Right lobe of liver (tissue), 4 donors: ENCODE results near the gene ETHE1.

Experiments used
- POLR2A ChIP-seq: fragments of 450-650 bp; IDR thresholded peaks from one replicate; pipeline ENCODE4 v1.6.1; 2017; ENCODE audit warnings: antibody characterized with exemption, mild to moderate bottlenecking
- TF ChIP-seq, protein P1 (sequence below), 4 donors: fragments of 200-600 bp in 3 of 4; fragments of 450-650 bp in 1 of 4; IDR thresholded peaks; one replicate each; pipeline versions ENCODE4 v1.5.1 to v1.8.0; 2016 to 2022; ENCODE audit warnings: antibody characterized with exemption in 4 of 4, mild to moderate bottlenecking in 2 of 4
- donor health status: DM: no; HTN: no; CAD: no.
- donor health status: DM: no; HTN: no; CAD: no.
- donor health status: DM: no; HTN: yes; CAD: no.

DNA sequence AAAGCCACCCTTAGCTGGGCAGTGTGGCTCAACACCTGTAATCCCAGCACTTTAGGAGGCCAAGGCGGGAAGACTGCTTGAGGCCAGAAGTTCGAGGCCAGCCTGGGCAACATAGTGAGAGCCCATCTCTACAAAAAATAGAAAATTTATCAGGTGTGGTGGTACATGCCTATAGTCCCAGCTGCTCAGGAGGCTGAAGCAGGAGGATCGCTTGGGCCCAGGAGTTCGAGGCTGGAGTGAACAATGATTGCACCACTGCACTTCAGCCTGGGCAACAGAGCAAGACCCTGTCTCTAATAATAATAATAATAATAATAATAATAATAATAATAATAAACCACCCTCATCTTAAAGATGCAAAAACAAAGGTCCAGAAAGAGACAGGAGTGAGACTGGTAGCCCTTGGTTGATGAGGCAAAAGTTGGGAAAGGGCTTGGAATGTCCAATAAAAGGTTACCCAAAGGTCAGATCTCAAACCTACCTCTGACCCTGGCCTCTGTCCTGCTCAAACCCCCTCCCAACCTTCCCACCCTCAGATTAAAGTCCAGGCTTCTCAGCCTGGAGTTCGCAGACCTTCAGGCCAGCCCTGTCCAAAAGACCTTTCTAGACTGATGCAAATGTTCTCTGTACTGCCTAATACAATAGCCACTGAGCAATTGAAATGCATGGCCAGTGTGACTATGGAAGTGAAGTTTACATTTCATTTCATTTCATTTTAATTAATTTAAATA lies 15.1 kb upstream of the ETHE1 start:
- TF ChIP-seq, protein P1, sequence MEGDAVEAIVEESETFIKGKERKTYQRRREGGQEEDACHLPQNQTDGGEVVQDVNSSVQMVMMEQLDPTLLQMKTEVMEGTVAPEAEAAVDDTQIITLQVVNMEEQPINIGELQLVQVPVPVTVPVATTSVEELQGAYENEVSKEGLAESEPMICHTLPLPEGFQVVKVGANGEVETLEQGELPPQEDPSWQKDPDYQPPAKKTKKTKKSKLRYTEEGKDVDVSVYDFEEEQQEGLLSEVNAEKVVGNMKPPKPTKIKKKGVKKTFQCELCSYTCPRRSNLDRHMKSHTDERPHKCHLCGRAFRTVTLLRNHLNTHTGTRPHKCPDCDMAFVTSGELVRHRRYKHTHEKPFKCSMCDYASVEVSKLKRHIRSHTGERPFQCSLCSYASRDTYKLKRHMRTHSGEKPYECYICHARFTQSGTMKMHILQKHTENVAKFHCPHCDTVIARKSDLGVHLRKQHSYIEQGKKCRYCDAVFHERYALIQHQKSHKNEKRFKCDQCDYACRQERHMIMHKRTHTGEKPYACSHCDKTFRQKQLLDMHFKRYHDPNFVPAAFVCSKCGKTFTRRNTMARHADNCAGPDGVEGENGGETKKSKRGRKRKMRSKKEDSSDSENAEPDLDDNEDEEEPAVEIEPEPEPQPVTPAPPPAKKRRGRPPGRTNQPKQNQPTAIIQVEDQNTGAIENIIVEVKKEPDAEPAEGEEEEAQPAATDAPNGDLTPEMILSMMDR (IDR thresholded peaks at IDR 0.05), result no peak
- no peak for TF ChIP-seq POLR2A
